Heart left ventricle (tissue), 13 donors: ENCODE measurements around the gene CD53.

Source experiments
- CTCF ChIP-seq, 12 donors: fragments of 200-600 bp; sonication (generic) in 4 of 12; IDR thresholded peaks; one replicate each; pipeline versions ENCODE4 v1.5.0 to v1.8.0; 2018 to 2022; ENCODE audit warnings: antibody characterized with exemption in 12 of 12, mild to moderate bottlenecking in 5 of 12
- POLR2A ChIP-seq, 2 donors: fragments of 450-650 bp; IDR thresholded peaks; one replicate each; pipeline ENCODE4 v1.6.1; 2017; ENCODE audit warnings: antibody characterized with exemption in 2 of 2, mild to moderate bottlenecking in 2 of 2, moderate library complexity in 2 of 2
- donor health status: ischemic (EF 13 %, LVEDD 7.1; RV severe dilation, severe dysfunction).
- donor health status: DM: no; HTN: yes; CAD: no.
- donor health status: DM: no; HTN: no; CAD: no.
- donor health status: ischemic (EF 25% LVEDD 6.9; RV normal size, moderate dysfunction).
- donor health status: ischemic (EF 25% LVEDD 5.7; RV mildly dilated, moderate dysfunction).
- donor health status: ischemic (EF 35%, LVEDD 5.7; RV mildly dilated, moderate dysfunction).
- donor health status: nonischemic (EF 11% LVEDD 7.7; RV severe dilation, severe dysfunction).
- donor health status: DM: yes; HTN: yes; CAD: no.
- donor health status: PGD.
- donor health status: ischemic (EF 29% LVEDD 5.4; RV normal size, mild dysfunction).
- donor health status: nonischemic (EF 23%, LVEDD 6.1; RV moderate dilation, normal function).

- TF ChIP-seq POLR2A (IDR thresholded peaks at IDR 0.05) = no peak
- no peak for TF ChIP-seq CTCF (IDR thresholded peaks at IDR 0.05)
Measured at GRCh38 chr1:110927484-110928075, 54.6 kb downstream of the CD53 start.
